ENCODE data around the gene FAM241B.

GRCh38 chr10:69612760-69613159 lies 17.3 kb upstream of the FAM241B start:
- no peak for TF ChIP-seq POLR2A (IDR thresholded peaks at IDR 0.05)
- TF ChIP-seq, protein P1, sequence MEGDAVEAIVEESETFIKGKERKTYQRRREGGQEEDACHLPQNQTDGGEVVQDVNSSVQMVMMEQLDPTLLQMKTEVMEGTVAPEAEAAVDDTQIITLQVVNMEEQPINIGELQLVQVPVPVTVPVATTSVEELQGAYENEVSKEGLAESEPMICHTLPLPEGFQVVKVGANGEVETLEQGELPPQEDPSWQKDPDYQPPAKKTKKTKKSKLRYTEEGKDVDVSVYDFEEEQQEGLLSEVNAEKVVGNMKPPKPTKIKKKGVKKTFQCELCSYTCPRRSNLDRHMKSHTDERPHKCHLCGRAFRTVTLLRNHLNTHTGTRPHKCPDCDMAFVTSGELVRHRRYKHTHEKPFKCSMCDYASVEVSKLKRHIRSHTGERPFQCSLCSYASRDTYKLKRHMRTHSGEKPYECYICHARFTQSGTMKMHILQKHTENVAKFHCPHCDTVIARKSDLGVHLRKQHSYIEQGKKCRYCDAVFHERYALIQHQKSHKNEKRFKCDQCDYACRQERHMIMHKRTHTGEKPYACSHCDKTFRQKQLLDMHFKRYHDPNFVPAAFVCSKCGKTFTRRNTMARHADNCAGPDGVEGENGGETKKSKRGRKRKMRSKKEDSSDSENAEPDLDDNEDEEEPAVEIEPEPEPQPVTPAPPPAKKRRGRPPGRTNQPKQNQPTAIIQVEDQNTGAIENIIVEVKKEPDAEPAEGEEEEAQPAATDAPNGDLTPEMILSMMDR (IDR thresholded peaks at IDR 0.05): no peak
